HT-29 (cell line): Measurements from ENCODE around the gene GIT1. TPM values are rescaled to one million over a fixed set of nuclear protein-coding genes. Genes with fewer than 3 reads are reported as not detected.

Experiments used
- DNase-seq: peaks from one replicate; pipeline ENCODE4 v3.0.0-alpha.2; 2015; ENCODE audit warnings: low spot score
- total RNA-seq: library from RNA; depleted of rRNA; stranded (reverse); fragments of >200 nt; shearing (Covaris generic); gene quantifications from 2 replicates; pipeline ENCODE4 v1.2.3, GENCODE V29; 2014; rRNA removed

GIT1 gene
- total RNA-seq, 1 experiment from 2014 or later, result 56.3 TPM

- no peak for DNase-seq
Measured at GRCh38 chr17:29533976-29534375, 55.5 kb downstream of the GIT1 start.

DNA sequence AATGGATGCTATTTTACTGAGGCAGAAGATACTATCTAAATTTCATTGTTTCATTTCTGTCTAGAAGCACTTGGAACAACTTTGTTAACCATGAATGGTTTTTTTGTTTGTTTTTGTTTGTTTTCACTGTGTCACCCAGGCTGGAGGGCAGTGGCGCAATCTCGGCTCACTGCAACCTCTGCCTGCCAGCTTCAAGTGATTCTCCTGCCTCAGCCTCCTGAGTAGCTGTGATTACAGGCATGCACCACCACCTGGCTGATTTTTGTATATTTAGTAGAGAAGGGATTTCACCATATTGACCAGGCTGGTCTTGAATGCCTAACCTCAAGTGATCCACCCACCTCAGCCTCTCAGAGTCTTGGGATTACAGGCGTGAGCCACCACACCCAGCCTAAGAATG, 63.1 kb downstream of the GIT1 start:
- DNase-seq, result no peak

GRCh38 chr17:29524692-29525091, 64.8 kb downstream of the GIT1 start:
- no peak for DNase-seq

Other genes starting within 250 kb of the GIT1 start
- 20.5 and 25.9 TPM in 2 replicates for gene TAOK1, start 199.3 kb downstream of the GIT1 start, total RNA-seq
- gene ABHD15, start 22.6 kb downstream of the GIT1 start, total RNA-seq, result 20.6 and 25.5 TPM in 2 replicates
- 118 and 141 TPM in 2 replicates for gene TP53I13, start 20.9 kb downstream of the GIT1 start, total RNA-seq
- 26.6 and 28.0 TPM in 2 replicates for gene ANKRD13B, start 3.5 kb upstream of the GIT1 start, total RNA-seq
- gene CORO6, start 33.3 kb upstream of the GIT1 start, total RNA-seq, result 0.25 and 0.26 TPM in 2 replicates